ENCODE measurements around the gene KLHL17. TPM values are rescaled to one million over a fixed set of nuclear protein-coding genes. Genes with fewer than 3 reads are reported as not detected.

The KLHL17 gene
- 6.1 TPM for total RNA-seq

DNA sequence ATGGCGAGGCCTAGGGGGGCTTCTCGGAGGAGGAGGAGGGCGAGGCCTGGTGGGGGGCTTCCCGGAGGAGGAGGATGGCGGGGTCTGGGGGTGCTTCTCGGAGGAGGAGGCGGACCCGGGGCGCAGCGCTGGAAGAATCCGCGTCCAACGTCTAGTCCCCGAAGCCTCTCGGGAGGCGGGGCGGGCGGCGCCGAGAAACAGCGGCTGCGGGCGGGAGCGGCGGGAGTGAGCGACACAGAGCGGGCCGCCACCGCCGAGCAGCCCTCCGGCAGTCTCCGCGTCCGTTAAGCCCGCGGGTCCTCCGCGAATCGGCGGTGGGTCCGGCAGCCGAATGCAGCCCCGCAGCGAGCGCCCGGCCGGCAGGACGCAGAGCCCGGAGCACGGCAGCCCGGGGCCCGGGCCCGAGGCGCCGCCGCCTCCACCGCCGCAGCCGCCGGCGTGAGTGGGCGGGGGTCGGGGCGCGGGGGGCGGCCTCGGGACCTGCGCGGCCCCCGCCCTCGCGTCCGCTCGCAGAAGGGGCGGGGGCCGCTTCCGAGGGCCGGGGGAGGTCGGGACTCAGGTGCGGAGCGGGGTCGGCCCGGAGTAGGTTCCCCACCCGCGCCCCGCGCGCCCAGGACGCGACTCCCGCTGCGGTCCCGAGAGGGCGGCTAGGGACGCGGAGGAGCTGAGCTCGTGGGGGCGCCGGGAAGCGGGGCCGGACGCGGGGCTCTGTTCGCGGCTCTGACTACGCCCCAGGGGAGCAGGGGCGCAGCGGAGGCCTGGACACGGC, at the start of gene KLHL17:
Gene KLHL17, plus strand, starts transcription at position 222 of the 769 bp plus-strand sequence. Its CDS starts 110 bp downstream, at position 332.
- DNase-seq (ENCODE audit: low spot score in 2 of 2) (peak; percentile 93 to 94), FAIRE-seq (no peak)

- FAIRE-seq (no peak), DNase-seq (ENCODE audit: low spot score in 2 of 2) (peak in 1 of 2 donors; percentile 16)
Measured at GRCh38 chr1:910881-911721, 49.3 kb upstream of the KLHL17 start.

- FAIRE-seq (no peak), DNase-seq (ENCODE audit: low spot score in 2 of 2) (no peak)
Measured at GRCh38 chr1:911875-912739, 48.3 kb upstream of the KLHL17 start.

- FAIRE-seq (no peak), DNase-seq (ENCODE audit: low spot score in 2 of 2) (no peak)
Measured at GRCh38 chr1:912740-913301, 47.6 kb upstream of the KLHL17 start.

DNA sequence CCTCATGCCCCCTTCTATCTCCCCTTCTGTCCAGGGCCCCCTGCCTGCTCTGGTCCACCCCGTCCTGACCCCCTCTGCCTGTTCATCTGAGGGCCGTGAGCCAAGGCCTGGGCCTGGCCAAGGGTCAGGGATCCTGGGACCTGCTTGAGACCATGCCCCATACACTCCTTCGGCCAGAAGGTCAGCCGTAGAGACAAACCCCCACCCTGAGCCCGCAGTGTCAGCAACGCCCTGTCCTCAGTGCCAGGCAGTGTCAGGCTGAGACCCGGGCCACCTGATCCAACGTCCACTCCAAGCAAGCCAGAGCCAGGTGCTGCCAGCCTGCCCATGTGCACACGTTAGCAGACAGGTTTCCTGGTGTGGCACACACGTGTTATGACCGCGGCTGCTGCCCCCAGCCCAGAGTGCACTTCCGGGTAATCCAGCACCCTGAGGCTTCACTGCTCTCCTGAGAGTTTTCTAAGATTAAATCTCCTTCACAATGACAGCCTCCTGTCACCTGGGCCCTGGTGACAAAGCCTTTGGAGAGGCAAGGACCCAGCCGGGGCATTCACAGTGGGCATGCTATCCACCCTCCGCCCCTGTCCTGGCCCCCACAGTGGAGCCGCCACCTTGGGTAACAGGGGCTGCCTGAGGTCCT, 46.8 kb upstream of the KLHL17 start:
- DNase-seq (ENCODE audit: low spot score in 2 of 2) (no peak), FAIRE-seq (no peak)

- FAIRE-seq (no peak), DNase-seq (ENCODE audit: low spot score in 2 of 2) (no peak)
Measured at GRCh38 chr1:914131-914890, 46.1 kb upstream of the KLHL17 start.

GRCh38 chr1:914891-915280, 45.5 kb upstream of the KLHL17 start:
- FAIRE-seq (no peak), DNase-seq (ENCODE audit: low spot score in 2 of 2) (no peak)

GRCh38 chr1:915295-916172, 44.9 kb upstream of the KLHL17 start:
- FAIRE-seq (no peak), DNase-seq (ENCODE audit: low spot score in 2 of 2) (no peak)

GRCh38 chr1:916173-917075, 44.0 kb upstream of the KLHL17 start:
- no peak for DNase-seq (ENCODE audit: low spot score in 2 of 2)
- no peak for FAIRE-seq

- FAIRE-seq (no peak), DNase-seq (ENCODE audit: low spot score in 2 of 2) (no peak)
Measured at GRCh38 chr1:917076-917459, 43.3 kb upstream of the KLHL17 start.

DNA sequence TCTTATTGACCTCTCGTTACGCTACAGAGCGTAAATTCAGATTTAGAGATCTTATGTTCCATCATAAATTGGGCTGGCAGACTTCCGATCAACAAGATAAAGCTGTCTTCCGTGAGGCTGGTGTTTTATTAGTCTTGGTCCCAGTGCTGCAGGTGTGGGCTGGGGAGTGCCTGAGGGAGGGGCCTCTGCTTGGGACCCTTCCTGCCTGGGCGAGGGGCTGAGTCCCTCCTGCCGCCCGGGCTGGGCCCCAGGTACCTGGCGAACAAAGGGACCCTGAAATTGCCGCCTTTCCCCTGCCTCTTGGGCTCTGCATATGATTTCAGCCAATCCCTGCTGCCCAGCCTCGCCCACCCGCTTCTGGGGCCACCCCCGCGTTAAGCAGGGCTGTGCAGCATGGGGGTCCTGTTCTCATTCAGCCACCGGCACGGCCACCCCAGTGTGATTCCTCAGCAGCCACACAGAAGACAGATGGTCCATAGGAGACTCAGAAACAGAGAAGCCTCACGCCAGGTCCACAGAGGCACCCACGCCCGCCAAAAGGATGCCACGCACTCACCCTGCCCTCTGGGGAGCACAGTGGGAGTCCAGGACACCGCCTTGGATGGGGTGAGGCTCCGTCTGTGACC, 42.8 kb upstream of the KLHL17 start:
- no peak for FAIRE-seq
- DNase-seq (ENCODE audit: low spot score in 2 of 2): no peak

GRCh38 chr1:918353-918752, 42.0 kb upstream of the KLHL17 start:
- FAIRE-seq (no peak), DNase-seq (ENCODE audit: low spot score in 2 of 2) (no peak)

- FAIRE-seq (no peak), DNase-seq (ENCODE audit: low spot score in 2 of 2) (no peak)
Measured at GRCh38 chr1:918843-919242, 41.5 kb upstream of the KLHL17 start.

DNA sequence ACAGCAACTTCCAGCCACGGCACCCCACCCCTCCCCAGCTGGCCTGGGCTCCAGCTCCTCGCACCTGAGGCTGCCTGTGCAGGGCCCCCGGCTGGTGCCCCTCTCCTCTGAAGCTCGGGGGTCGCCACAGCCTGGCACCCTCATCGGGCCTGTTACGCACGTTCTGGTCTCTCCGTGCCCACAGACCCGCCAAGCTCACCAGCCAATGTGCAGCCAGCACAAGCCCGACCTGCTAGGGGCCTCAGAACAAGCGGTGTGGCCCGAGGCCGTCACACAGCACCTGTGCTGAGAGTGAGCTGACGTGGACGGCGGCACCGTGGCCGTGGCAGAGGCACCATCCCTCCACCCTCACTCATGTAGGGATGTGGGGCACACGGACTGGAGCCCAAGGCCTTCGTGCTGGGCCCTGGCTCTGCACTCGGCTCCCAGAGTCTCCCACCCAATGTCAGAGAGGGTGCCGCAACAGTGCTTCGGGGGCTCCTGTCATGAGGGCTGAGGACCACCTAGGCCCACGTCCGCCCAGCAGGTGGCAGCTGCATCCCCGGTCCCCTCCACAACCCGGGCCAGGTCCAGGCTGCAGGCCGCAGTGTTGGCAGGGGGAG, 41.0 kb upstream of the KLHL17 start:
- DNase-seq (ENCODE audit: low spot score in 2 of 2) (no peak), FAIRE-seq (no peak)

DNA sequence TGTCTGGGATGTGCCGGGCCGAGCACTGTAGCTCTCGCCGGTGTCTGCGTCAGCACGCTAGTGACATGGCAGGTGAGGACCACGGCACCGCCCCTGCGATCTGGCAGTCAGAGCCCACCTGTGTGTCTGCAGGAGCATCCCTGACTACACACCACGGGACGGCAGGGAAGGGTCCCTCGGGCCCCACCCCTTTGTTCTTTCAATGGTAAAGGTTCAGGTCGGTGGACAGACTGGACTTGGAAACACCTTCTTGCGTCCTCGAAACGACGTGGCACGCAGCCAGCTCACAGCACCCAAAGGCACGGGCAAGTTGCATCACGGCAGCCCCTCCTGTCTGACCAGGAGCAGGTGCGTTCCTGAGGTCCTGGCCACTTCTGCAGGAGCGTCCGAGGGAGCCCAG, 40.4 kb upstream of the KLHL17 start:
- no peak for FAIRE-seq

GRCh38 chr1:920521-920920, 39.9 kb upstream of the KLHL17 start:
- DNase-seq (ENCODE audit: low spot score in 2 of 2) (no peak), FAIRE-seq (no peak)

More for the DNA sequence above, 40.4 kb upstream of the KLHL17 start:
- no peak for DNase-seq (ENCODE audit: low spot score in 2 of 2)
